GM19193 (cell line): ENCODE data around the gene PTPRG.

Experiments used
- POLR2A ChIP-seq: IDR thresholded peaks from 4 replicates; pipeline ENCODE4 v1.6.1; 2011; ENCODE audit not compliant: insufficient read depth, insufficient read length; ENCODE audit errors: extremely low read depth

Gene PTPRG

DNA sequence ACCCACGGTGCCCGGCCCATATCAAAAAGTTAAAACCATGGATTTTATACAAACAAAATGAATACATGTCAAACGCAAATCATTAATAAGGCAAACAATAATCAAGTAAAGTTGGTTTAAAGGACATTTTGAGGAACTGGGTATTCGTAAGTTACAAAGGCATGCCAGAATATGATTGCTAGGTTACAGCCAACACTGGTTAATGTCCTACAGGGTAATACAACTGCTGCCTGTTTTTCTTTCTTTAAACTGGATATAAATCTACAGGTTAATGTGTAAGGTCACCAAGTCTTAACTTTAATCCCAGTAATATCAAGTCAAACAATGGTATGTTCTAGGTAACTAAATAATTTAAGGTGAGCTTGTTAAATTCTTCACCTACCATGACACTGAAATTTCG lies 166.1 kb downstream of the PTPRG start:
- no peak for TF ChIP-seq POLR2A

DNA sequence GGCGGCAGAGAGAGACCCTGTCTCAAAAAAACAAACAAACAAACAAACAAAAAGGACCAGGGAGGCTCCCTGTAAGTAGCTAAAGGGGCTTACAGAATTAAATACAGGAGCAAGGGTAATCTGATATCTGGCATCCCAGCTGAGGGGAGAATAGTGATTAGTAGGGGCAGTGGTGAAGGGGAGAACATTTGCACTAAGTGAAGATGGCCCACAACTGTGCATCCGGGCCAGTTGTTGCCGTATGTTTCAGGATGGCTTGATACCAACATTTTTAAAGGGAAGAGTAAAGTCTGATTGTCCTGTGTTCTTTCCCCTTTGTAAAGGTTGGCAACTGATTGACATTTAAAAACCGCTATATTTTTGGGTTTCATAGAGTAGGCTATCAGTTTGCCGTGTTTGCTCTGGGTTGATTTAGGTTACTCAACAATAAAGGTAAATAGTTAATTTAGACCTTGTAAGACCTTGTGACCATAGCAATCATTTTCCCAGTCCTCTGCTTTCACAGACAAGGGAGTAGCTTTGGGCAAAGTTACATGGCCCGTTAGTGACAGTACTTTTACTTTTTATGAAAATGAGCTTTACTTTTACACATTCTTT lies 167.8 kb downstream of the PTPRG start:
- no peak for TF ChIP-seq POLR2A

DNA sequence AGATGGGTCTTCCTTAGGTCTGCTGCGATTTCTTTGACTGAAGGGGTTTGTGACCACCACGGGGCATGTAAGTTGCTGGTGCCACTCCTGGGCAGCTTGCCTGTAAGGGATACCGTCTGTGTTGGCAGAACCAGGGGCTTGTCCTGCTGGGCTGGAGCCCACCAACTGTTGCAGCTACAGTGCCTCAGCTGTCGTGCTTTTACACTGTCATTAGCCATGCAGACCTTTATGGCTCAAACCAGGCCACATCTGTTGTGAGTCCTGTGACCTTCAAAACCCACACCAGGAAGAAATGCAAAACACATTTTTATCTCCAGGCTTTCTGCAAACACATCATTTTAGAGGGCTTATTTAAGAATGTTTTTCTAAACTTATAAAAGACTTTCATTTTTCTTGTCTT lies 168.7 kb downstream of the PTPRG start:
- TF ChIP-seq POLR2A: no peak

DNA sequence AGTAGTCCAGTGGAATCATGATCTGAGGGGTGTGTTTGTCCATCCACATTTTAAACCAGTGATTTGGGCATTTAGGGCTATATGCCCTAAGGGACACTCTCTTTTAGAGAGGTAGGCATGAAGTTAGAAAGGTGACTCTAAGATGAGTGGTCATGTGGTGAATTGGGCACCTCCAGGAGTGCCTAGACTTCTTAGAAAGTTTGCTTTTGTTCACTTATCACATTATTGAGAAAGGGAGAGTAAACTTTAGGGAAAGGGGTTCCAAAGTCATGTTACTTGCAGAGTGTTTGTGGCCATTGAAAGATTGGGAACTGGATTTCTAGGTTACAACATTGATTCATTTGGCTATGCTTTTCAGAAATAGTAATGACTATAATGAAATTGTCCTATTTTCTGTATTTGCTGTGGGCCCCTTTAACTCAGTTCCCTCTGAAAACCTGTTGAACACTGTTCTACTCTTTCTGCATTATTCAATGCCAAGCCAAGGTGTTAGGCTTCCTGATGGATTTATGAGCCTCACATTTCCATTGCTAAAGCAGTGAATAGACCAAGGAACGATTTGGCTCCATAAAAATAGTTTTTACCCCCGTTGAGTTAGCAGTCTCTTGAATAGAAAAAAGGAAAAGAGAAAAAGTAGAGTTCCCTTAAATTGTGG lies 169.3 kb downstream of the PTPRG start:
- TF ChIP-seq POLR2A: no peak

DNA sequence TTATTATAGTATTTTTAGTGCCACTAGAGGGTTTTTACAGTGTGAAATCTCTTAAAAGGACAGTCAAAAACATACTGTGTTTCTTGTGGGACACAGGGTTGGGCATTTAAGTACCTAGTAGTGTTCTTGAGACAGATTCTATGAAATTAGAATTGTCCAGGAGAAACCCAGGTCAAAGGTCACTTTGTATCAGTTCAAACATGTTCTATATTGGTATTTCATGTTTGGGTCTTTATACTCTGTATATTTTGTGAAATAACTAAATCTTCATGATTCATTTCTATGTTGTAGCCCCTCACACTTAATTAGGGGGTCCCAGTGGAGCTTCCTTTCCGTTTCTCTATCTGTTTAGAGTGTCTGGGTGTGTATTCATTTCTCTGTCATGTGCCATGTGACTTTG lies 171.6 kb downstream of the PTPRG start:
- no peak for TF ChIP-seq POLR2A

DNA sequence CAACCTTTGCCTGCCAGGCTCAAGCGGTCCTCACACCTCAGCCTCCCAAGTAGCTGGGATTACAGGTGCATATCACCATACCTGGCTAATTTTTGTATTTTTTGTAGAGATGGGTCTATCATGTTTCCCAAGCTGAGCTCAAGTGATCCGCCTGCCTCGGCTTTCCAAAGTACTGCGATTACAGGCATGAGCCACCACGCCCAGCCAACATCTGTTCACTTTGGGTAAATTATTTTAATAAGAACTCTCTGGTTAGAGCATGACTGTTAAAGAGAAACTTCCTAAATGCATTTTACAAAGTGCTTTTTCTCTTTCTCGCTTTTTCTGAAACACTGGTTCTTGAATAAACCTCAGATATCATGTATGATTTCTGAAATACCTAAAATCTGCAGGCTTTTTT lies 172.5 kb downstream of the PTPRG start:
- TF ChIP-seq POLR2A: no peak

DNA sequence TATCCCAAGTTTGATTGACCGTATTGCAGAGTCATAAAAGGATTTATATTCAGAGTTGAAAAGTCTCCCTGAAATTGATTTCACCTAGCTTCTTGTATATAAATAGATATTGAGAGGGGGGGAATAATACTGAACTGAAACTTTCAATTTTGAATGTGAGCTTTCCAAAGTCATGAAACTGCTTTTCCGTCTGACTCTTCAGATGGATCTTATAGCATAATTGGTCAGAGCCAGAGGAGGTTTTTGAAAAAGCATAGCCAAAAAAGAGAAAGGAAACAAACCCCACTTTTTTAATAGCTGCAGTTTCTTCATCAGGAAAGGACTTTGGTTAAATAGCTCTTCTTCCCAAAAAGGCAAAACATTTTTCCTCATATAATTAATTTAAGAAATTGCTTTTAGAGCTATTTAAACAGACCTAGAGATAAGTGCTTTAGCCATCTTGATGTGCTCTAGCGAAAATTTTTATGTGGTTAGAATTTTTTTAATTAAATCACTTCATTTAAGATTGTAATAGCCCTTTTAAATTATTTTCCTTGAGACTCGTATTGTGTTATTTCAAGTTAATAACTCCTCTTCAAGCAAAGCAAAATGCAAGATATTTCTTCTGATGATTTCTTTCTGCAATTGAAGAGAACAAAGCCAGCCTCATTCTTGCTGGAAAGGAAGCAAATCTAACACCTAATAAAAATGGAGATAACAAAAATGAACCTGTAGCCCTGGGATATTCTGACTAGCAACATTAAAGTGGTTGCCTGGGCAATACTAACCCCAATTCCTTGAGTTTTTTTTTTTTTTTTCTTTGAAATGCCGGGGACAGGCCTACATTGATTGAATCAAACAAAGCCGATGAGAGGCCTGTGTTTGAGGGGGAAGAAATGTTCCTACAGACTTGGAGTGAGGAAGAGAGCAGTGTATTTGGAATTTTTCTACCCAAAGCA lies 173.6 kb downstream of the PTPRG start:
- no peak for TF ChIP-seq POLR2A

DNA sequence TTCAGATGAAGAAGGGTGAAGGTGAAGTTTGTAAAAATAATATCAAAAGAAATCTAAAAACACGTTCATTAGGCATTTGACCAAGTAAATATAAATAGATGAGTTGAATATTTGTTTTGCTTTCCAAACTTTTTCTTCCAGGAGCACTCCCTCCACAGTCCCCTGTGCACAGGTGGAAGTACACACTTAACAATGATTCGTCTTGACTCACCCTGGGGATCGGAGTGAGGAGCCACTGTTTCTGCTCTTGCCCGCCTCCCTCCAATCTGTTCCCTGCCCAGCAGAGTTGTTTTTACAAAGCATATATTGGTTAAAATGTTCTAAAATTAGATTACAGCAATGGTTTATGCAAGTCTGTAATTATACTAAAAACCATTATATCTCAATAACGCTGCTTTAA lies 175.1 kb downstream of the PTPRG start:
- no peak for TF ChIP-seq POLR2A

DNA sequence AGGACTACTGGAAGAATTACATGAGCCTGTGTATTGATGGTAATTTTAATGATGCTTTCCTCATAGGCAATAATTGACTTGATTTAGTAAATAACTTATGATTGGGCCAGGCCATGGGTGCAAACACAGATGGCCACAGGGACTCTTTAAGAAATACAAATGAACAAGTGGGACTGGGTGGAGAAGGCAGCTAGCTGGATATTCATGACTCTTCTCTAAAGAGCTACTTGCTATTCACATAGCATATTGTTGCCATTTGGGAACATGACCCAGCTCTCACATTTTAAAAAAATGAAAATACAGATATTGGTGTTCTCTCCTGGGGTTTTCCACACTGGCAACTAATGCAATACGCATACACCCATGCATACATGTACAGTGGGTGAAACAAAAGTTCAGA lies 178.3 kb downstream of the PTPRG start:
- TF ChIP-seq POLR2A: no peak

DNA sequence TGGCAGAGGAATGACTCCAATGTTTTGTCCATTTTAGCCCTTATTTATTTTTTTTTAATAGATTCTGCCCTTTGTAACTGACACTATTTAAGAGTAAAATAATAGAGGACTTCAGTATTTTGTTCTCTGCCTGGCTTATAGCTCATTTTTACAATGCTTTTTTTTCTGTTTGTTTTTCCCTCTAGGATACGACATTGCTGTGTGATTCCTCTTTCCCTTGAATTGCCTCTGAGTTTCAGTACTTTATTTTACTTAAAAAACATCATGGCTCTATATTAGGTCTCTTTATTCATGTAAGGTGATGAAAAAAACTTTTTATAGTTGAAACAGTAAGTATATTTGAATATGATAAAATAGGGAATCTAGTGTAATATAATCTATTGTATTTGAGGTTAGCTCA lies 179.1 kb downstream of the PTPRG start:
- no peak for TF ChIP-seq POLR2A

DNA sequence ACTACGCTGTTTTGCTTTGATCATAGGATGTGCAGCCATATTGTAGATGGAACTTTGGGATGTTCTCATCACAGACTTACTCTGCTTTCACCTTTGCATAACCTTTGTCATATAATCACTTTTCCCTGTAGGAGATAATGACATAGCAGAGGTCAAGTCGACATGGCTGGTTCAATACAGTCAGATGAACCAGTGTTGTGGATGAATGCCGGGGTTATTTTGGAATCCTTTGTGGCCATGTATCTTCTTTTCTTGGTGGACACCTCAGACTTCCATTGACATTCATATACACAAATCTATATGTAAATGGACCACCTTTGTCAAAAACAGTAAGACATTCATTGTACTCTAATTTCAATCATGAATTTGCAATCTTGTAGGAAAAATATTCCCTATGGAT lies 180.2 kb downstream of the PTPRG start:
- TF ChIP-seq POLR2A: no peak

DNA sequence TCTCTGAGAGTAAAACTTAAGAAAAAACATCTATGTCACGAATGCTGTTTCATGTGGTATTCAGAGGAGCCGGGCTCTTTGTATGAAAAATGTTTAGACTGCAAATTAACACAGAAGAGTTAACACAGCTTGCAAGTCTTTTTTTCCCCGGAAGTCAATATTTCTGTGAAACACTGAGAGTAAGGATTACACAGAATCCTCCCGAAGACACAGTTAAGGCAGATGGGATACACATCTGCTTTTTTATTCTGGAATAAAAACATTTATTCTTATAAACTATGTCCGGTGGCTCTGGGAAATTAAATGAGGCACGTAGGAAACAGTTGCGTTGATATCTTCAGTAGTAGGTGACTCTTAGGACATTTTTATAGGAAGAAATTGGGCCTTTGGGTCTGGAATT lies 180.6 kb downstream of the PTPRG start:
- no peak for TF ChIP-seq POLR2A

DNA sequence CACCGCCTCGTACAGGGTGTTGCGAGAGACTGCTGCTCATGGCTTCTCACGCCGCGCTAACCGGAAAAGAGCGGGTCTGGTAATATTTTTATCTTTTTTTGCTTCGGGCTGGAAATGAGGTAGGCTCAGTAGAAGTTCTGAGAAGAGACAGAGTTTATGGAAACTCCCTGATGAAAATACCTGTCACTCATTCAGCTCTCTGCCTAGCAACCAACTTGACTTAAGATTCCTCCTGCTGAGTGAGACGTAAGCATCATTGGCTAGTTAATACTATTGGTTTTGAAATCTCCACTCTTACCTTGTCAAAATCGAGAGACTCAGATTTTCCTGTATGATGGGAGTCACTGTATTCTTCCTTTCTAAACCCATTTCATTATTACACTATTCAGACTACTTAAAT lies 181.7 kb downstream of the PTPRG start:
- TF ChIP-seq POLR2A: no peak

DNA sequence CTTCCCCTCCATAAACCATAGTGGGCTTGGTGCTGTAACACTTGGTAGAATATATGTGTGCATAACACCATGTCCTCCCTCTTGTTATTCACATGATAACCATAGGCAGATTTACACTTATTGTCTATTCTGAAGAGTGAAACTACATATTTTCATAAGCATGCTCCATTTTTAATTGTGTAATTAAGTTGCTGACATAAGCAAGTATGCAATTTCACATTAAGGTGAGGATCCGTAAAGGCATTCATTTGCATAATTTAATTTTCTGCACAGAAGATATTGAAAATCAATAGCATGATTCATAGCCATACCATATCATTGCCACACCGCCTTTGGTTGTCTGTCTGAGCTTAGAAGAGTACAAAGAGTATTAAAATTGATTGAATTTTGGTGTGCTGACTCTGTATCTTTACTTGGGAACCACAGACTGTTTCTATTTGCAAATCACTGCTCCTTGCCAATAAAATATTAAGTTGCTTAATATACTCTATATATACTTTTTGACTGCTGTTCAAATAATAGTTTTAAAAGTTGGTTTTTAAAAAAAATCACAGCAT lies 182.4 kb downstream of the PTPRG start:
- TF ChIP-seq POLR2A: no peak

DNA sequence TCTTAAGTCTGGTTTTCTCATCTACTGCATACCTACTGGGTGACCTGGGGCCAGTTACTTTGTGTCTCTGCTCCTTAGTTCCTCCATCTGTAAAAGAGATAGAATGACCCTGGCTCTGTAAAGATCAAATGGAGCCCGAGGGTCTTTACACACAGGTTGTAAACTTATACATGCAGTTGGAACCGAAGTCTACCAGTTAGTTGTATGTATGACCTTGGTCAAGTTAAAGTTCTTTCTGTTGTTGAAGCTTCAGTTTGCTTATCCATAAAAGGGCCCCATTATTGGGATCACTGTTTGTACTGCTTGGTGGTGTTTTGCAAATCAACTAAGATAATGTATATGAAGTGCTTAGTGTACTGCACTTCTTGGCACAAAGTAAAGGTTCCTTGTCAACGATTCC lies 186.9 kb downstream of the PTPRG start:
- no peak for TF ChIP-seq POLR2A
